ENCODE data around the gene SLC7A8. TPM values are rescaled to one million over a fixed set of nuclear protein-coding genes. Genes with fewer than 3 reads are reported as not detected.
"Not testable (repeated sequence)": the region's sequence is repeated elsewhere in the genome, so short reads cannot be mapped to it uniquely, and the experiment has no call there.

SLC7A8 gene
- total and polyA plus RNA-seq, 10 of the 15 experiments (the other 5 are each of a cell fraction or from before 2014, with no cell fraction given) = 0.06 to 0.28 (median 0.21) TPM; not detected in 7

DNA sequence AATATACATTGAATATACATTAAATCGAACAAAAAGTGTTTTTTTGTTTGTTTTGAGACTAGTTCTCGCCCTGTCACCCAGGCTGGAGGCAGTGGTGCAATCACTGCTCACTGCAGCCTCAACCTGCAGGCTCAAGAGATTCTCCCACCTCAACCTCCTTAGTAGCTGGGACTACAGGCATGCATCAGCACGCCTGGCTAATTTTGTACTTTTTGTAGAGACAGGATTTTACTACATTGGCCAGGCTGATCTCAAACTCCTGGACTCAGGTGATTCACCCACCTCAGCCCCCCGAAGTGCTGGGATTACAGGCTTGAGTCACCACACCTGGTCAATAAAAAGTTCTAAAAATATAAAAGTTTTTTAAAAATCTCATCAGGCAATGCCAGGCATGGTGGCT lies 44.1 kb upstream of the SLC7A8 start (continued):
- TF ChIP-seq ZNF24 (IDR thresholded peaks at IDR 0.05) = no peak
- no peak for TF ChIP-seq KDM1A (IDR thresholded peaks at IDR 0.05; ENCODE audit: borderline replicate concordance)
- no peak for TF ChIP-seq ETV6 (conservative IDR thresholded peaks at IDR 0.05 in 1 of 2, IDR thresholded peaks at IDR 0.05 in 1 of 2; ENCODE audit: borderline replicate concordance in 1 of 2, low read depth in 1 of 2)
- TF ChIP-seq MTA2 (IDR thresholded peaks at IDR 0.05; ENCODE audit: low read depth) = no peak
- TF ChIP-seq, protein P1, sequence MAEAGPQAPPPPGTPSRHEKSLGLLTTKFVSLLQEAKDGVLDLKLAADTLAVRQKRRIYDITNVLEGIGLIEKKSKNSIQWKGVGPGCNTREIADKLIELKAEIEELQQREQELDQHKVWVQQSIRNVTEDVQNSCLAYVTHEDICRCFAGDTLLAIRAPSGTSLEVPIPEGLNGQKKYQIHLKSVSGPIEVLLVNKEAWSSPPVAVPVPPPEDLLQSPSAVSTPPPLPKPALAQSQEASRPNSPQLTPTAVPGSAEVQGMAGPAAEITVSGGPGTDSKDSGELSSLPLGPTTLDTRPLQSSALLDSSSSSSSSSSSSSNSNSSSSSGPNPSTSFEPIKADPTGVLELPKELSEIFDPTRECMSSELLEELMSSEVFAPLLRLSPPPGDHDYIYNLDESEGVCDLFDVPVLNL (IDR thresholded peaks at IDR 0.05; ENCODE audit: low read depth, low read length) = no peak
- no peak for TF ChIP-seq IKZF2 (IDR thresholded peaks at IDR 0.05)

DNA sequence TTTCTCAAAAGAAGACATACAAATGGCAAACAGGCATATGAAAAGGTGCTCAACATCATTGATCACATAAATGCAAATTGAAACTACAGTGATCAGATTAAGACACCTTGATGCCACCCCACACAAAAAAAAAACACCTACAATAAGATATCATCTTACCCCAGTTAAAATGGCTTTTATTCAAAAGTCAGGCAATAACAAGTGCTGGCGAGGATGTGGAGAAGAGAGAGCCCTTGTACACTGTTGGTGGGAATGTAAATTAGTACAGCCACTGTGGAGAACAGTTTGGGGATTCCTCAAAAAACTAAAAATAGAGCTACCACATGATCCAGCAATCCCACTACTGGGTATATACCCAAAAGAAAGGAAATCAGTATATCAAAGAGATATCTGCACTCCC lies 41.5 kb upstream of the SLC7A8 start:
- intact Hi-C loops (cut with micrococcal nuclease; ENCODE audit: unreplicated experiment); FAIRE-seq; H3K79me2 ChIP-seq (ENCODE audit: control insufficient read depth, insufficient read depth, low read length); H2AFZ ChIP-seq (ENCODE audit: control insufficient read depth, low read depth, low read length); H3K27ac ChIP-seq (ENCODE audit: control insufficient read depth, insufficient read depth); H3K36me3 ChIP-seq (ENCODE audit: control insufficient read depth in 2 of 2, insufficient read depth in 2 of 2, low read length in 1 of 2); H4K20me1 ChIP-seq (ENCODE audit: control insufficient read depth, insufficient read depth); H3K4me2 ChIP-seq (ENCODE audit: control insufficient read depth, insufficient read depth); POLR2A ChIA-PET; H3K9ac ChIP-seq (ENCODE audit: control insufficient read depth, insufficient read depth, low read length); H3K9me3 ChIP-seq (replicated peaks; ENCODE audit: control insufficient read depth, insufficient read depth, low read length); H3K27me3 ChIP-seq (replicated peaks in 1 of 2; ENCODE audit: control insufficient read depth in 2 of 2, insufficient read depth in 2 of 2, low read length in 1 of 2); H3K4me3 ChIP-seq; RAD21 ChIA-PET (ENCODE audit: unreplicated experiment); BruUV-seq (replicated peaks); DNase-seq (ENCODE audit: low read depth, low spot score); SMC1A ChIA-PET (ENCODE audit: uncharacterized antibody, unreplicated experiment); in situ Hi-C loops (cut with MboI); H3K4me1 ChIP-seq (ENCODE audit: control insufficient read depth, insufficient read depth, low read length); ATAC-seq: not testable (repeated sequence)
- WGBS (ENCODE audit: insufficient coverage, insufficient replicate concordance, low lambda C conversion rate, missing lambda C conversion rate) = 0% methylated on average over 1 of the region's 1 CpG
- CTCF ChIA-PET = interaction anchor here (1.5 kb wide), 1 partner anchor 104 kb away, joined by 4 read pairs; no protein-coding TSS in a partner anchor

Measured in GM12878 (cell line).